Measurements from ENCODE around the gene IGSF3.

Gene IGSF3

GRCh38 chr1:116570358-116571214 lies 96.9 kb downstream of the IGSF3 start, which contains the start of gene CD58:
Gene CD58, minus strand, starts transcription at chr1:116571026. Its CDS starts 54 bp downstream, at chr1:116570972.
- WGBS (ENCODE audit: extremely low coverage, insufficient coverage, low lambda C conversion rate): no CpG with 5 or more reads among the region's 90 CpGs
- peak within 1 kb of the TSS; percentile 81 for H3K18ac ChIP-seq (ENCODE audit: low read length)

GRCh38 chr1:116569776-116570357 lies 97.7 kb downstream of the IGSF3 start:
- no peak overlapping the region for H4K8ac ChIP-seq (ENCODE audit: low read depth, low read length)
- peak overlapping the region; percentile 67 for H3K9ac ChIP-seq (ENCODE audit: low read length)
- H3K79me1 ChIP-seq (ENCODE audit: low read length): peaks cover 2% of the 10 kb centered on the region
- WGBS (ENCODE audit: extremely low coverage, insufficient coverage, low lambda C conversion rate): no CpG with 5 or more reads among the region's 22 CpGs
- no peak overlapping the region for H3K18ac ChIP-seq (ENCODE audit: low read length)
- H3K36me3 ChIP-seq (ENCODE audit: control insufficient read depth, insufficient read depth, low read length): no peaks in the 10 kb centered on the region
- no peak overlapping the region for H3K27ac ChIP-seq (ENCODE audit: low read depth, low read length)
- no peak overlapping the region for H2AK5ac ChIP-seq (ENCODE audit: low read length)
- DNase-seq: no peak
- no peaks in the 10 kb centered on the region for H3K79me2 ChIP-seq (ENCODE audit: control insufficient read depth, insufficient read depth, low read length)
- H3K27me3 ChIP-seq (ENCODE audit: insufficient read depth, low read length, poor library complexity): no peaks in the 10 kb centered on the region
- H4K5ac ChIP-seq (ENCODE audit: low read length): no peak overlapping the region
- H3K4me3 ChIP-seq (ENCODE audit: low read length): peak overlapping the region; percentile 20
- H2BK15ac ChIP-seq (replicated peaks; ENCODE audit: low read depth): no peak overlapping the region
- peak overlapping the region; percentile 65 for H3K4me2 ChIP-seq (ENCODE audit: low read length)
- no peak overlapping the region for H2BK5ac ChIP-seq (ENCODE audit: low read length)
- H2BK120ac ChIP-seq (ENCODE audit: low read depth, low read length): no peak overlapping the region
- H3K4me1 ChIP-seq (ENCODE audit: control insufficient read depth, low read depth, low read length): peaks cover 5% of the 10 kb centered on the region
- H3K23ac ChIP-seq (ENCODE audit: low read length): no peak overlapping the region
- H3K4ac ChIP-seq (ENCODE audit: low read depth, low read length): no peak overlapping the region
- H3K56ac ChIP-seq (ENCODE audit: low read length): peak overlapping the region; percentile 83

More at GRCh38 chr1:116570358-116571214, 96.9 kb downstream of the IGSF3 start, which contains the start of gene CD58:
- Histone ChIP-seq H2BK120ac (ENCODE audit: low read depth, low read length) (no peak within 1 kb of the TSS), H2BK5ac (ENCODE audit: low read length) (peak within 1 kb of the TSS; percentile 43), H3K36me3 (ENCODE audit: control insufficient read depth, insufficient read depth, low read length) (no peaks in the 10 kb centered on the region), H3K27me3 (ENCODE audit: insufficient read depth, low read length, poor library complexity) (no peaks in the 10 kb centered on the region), H2BK15ac (replicated peaks; ENCODE audit: low read depth) (no peak within 1 kb of the TSS), H4K5ac (ENCODE audit: low read length) (no peak within 1 kb of the TSS), H3K79me2 (ENCODE audit: control insufficient read depth, insufficient read depth, low read length) (no peaks in the 10 kb centered on the region), H3K4ac (ENCODE audit: low read depth, low read length) (peak within 1 kb of the TSS; percentile 73), H2AK5ac (ENCODE audit: low read length) (no peak within 1 kb of the TSS), H3K56ac (ENCODE audit: low read length) (peak within 1 kb of the TSS; percentile 93), H3K4me1 (ENCODE audit: control insufficient read depth, low read depth, low read length) (peaks cover 5% of the 10 kb centered on the region), H3K9ac (ENCODE audit: low read length) (peak within 1 kb of the TSS; percentile 84), H3K27ac (ENCODE audit: low read depth, low read length) (peak within 1 kb of the TSS; percentile 82), H3K4me2 (ENCODE audit: low read length) (peak within 1 kb of the TSS; percentile 76), H3K79me1 (ENCODE audit: low read length) (peaks cover 2% of the 10 kb centered on the region), H3K23ac (ENCODE audit: low read length) (no peak within 1 kb of the TSS), H4K8ac (ENCODE audit: low read depth, low read length) (peak within 1 kb of the TSS; percentile 77), H3K4me3 (ENCODE audit: low read length) (peak within 1 kb of the TSS; percentile 78)
- DNase-seq: peak; percentile 95

- Histone ChIP-seq H2BK5ac (ENCODE audit: low read length) (no peak overlapping the region), H3K56ac (ENCODE audit: low read length) (no peak overlapping the region), H3K4me3 (ENCODE audit: low read length) (no peak overlapping the region), H3K4ac (ENCODE audit: low read depth, low read length) (no peak overlapping the region), H3K27me3 (ENCODE audit: insufficient read depth, low read length, poor library complexity) (no peaks in the 10 kb centered on the region), H2BK15ac (replicated peaks; ENCODE audit: low read depth) (no peak overlapping the region), H2BK120ac (ENCODE audit: low read depth, low read length) (no peak overlapping the region), H2AK5ac (ENCODE audit: low read length) (no peak overlapping the region), H3K36me3 (ENCODE audit: control insufficient read depth, insufficient read depth, low read length) (no peaks in the 10 kb centered on the region), H4K5ac (ENCODE audit: low read length) (no peak overlapping the region), H3K4me1 (ENCODE audit: control insufficient read depth, low read depth, low read length) (peaks cover 5% of the 10 kb centered on the region), H3K79me1 (ENCODE audit: low read length) (peaks cover 2% of the 10 kb centered on the region), H3K27ac (ENCODE audit: low read depth, low read length) (no peak overlapping the region), H3K4me2 (ENCODE audit: low read length) (no peak overlapping the region), H3K23ac (ENCODE audit: low read length) (no peak overlapping the region), H3K18ac (ENCODE audit: low read length) (no peak overlapping the region), H3K79me2 (ENCODE audit: control insufficient read depth, insufficient read depth, low read length) (no peaks in the 10 kb centered on the region), H3K9ac (ENCODE audit: low read length) (no peak overlapping the region), H4K8ac (ENCODE audit: low read depth, low read length) (no peak overlapping the region)
- DNase-seq: no peak
Observed at GRCh38 chr1:116569381-116569670, 98.2 kb downstream of the IGSF3 start.

- H3K4me2 ChIP-seq (ENCODE audit: low read length): no peak overlapping the region
- H4K8ac ChIP-seq (ENCODE audit: low read depth, low read length): no peak overlapping the region
- no peaks in the 10 kb centered on the region for H3K79me2 ChIP-seq (ENCODE audit: control insufficient read depth, insufficient read depth, low read length)
- DNase-seq: no peak
- H2BK120ac ChIP-seq (ENCODE audit: low read depth, low read length): no peak overlapping the region
- no peaks in the 10 kb centered on the region for H3K27me3 ChIP-seq (ENCODE audit: insufficient read depth, low read length, poor library complexity)
- no peak overlapping the region for H3K4me3 ChIP-seq (ENCODE audit: low read length)
- no peak overlapping the region for H3K9ac ChIP-seq (ENCODE audit: low read length)
- peaks cover 5% of the 10 kb centered on the region for H3K4me1 ChIP-seq (ENCODE audit: control insufficient read depth, low read depth, low read length)
- no peak overlapping the region for H2AK5ac ChIP-seq (ENCODE audit: low read length)
- H4K5ac ChIP-seq (ENCODE audit: low read length): no peak overlapping the region
- no peak overlapping the region for H3K18ac ChIP-seq (ENCODE audit: low read length)
- no peak overlapping the region for H3K27ac ChIP-seq (ENCODE audit: low read depth, low read length)
- H3K79me1 ChIP-seq (ENCODE audit: low read length): peaks cover 2% of the 10 kb centered on the region
- H3K23ac ChIP-seq (ENCODE audit: low read length): no peak overlapping the region
- no CpG with 5 or more reads among the region's 2 CpGs for WGBS (ENCODE audit: extremely low coverage, insufficient coverage, low lambda C conversion rate)
- H3K36me3 ChIP-seq (ENCODE audit: control insufficient read depth, insufficient read depth, low read length): no peaks in the 10 kb centered on the region
- no peak overlapping the region for H3K56ac ChIP-seq (ENCODE audit: low read length)
- H3K4ac ChIP-seq (ENCODE audit: low read depth, low read length): no peak overlapping the region
- H2BK15ac ChIP-seq (replicated peaks; ENCODE audit: low read depth): no peak overlapping the region
- H2BK5ac ChIP-seq (ENCODE audit: low read length): no peak overlapping the region
Observed at GRCh38 chr1:116568662-116569380, 98.7 kb downstream of the IGSF3 start.

- H3K9ac ChIP-seq (ENCODE audit: low read length): no peak overlapping the region
- H3K4me3 ChIP-seq (ENCODE audit: low read length): no peak overlapping the region
- no peaks in the 10 kb centered on the region for H3K36me3 ChIP-seq (ENCODE audit: control insufficient read depth, insufficient read depth, low read length)
- no peak overlapping the region for H2BK5ac ChIP-seq (ENCODE audit: low read length)
- no peaks in the 10 kb centered on the region for H3K27me3 ChIP-seq (ENCODE audit: insufficient read depth, low read length, poor library complexity)
- no peak overlapping the region for H2BK120ac ChIP-seq (ENCODE audit: low read depth, low read length)
- H3K4ac ChIP-seq (ENCODE audit: low read depth, low read length): no peak overlapping the region
- H3K4me1 ChIP-seq (ENCODE audit: control insufficient read depth, low read depth, low read length): peaks cover 5% of the 10 kb centered on the region
- H3K56ac ChIP-seq (ENCODE audit: low read length): no peak overlapping the region
- H3K18ac ChIP-seq (ENCODE audit: low read length): no peak overlapping the region
- H3K4me2 ChIP-seq (ENCODE audit: low read length): no peak overlapping the region
- no peaks in the 10 kb centered on the region for H3K79me2 ChIP-seq (ENCODE audit: control insufficient read depth, insufficient read depth, low read length)
- no peak for DNase-seq
- no peak overlapping the region for H2BK15ac ChIP-seq (replicated peaks; ENCODE audit: low read depth)
- no peak overlapping the region for H2AK5ac ChIP-seq (ENCODE audit: low read length)
- H4K5ac ChIP-seq (ENCODE audit: low read length): no peak overlapping the region
- peaks cover 2% of the 10 kb centered on the region for H3K79me1 ChIP-seq (ENCODE audit: low read length)
- no peak overlapping the region for H3K27ac ChIP-seq (ENCODE audit: low read depth, low read length)
- no peak overlapping the region for H4K8ac ChIP-seq (ENCODE audit: low read depth, low read length)
- no CpG with 5 or more reads among the region's 4 CpGs for WGBS (ENCODE audit: extremely low coverage, insufficient coverage, low lambda C conversion rate)
- H3K23ac ChIP-seq (ENCODE audit: low read length): no peak overlapping the region
Observed at GRCh38 chr1:116567790-116568661, 99.5 kb downstream of the IGSF3 start.

All from mesendoderm (in vitro differentiated cells).